ENCODE results near the gene C6. TPM values are rescaled to one million over a fixed set of nuclear protein-coding genes. Genes with fewer than 3 reads are reported as not detected.

C6 gene
- total and polyA plus RNA-seq, 2 of the 8 experiments (the other 6 are each of a cell fraction or from before 2014, with no cell fraction given) = not detected

- no peak for TF ChIP-seq ZNF274 (IDR thresholded peaks at IDR 0.05; ENCODE audit: borderline replicate concordance, extremely low read depth, low read length)
- TF ChIP-seq ATF2 (IDR thresholded peaks at IDR 0.05; ENCODE audit: low read length) = no peak
- no peak for TF ChIP-seq RFX5 (IDR thresholded peaks at IDR 0.05; ENCODE audit: borderline replicate concordance, low read depth, low read length)
- TF ChIP-seq TEAD4 (IDR thresholded peaks at IDR 0.05; ENCODE audit: low read depth, low read length) = no peak
Observed at GRCh38 chr5:41191249-41191648, 22.1 kb downstream of the C6 start (continued).

All from H1 (cell line).